ENCODE measurements around the gene THY1. TPM values are rescaled to one million over a fixed set of nuclear protein-coding genes. Genes with fewer than 3 reads are reported as not detected.
"Not testable (repeated sequence)": the region's sequence is repeated elsewhere in the genome, so short reads cannot be mapped to it uniquely, and the experiment has no call there.

The THY1 gene
- polyA plus RNA-seq, 10 donors, result 101 to 234 (median 128) TPM

- DNase-seq, result peak in 1 of 3 donors; percentile 41
Measured at GRCh38 chr11:119421351-119421750, 1.6 kb downstream of the THY1 start.

GRCh38 chr11:119420631-119421030, 2.3 kb downstream of the THY1 start:
- no peak for DNase-seq

- no peak for DNase-seq
Measured at GRCh38 chr11:119419834-119420492, 3.0 kb downstream of the THY1 start.

DNA sequence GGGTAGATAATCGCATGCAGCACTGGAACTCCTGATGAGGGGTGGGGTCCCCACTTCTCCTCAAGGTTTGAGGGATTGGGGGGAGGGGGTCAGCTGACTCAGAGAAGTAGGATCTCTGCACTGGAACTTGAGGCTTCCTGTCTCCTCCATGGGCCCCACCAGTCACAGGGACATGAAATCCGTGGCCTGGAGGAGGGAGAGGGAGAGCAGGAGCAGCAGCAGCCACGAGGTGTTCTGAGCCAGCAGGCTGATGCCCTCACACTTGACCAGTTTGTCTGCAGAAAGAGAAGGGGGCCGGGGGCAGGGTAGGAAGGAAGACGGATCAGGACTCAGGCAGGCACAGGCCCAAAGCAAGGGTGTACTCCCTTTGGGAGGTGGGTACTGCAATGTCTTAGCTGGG, 3.7 kb downstream of the THY1 start:
- DNase-seq, result no peak

DNA sequence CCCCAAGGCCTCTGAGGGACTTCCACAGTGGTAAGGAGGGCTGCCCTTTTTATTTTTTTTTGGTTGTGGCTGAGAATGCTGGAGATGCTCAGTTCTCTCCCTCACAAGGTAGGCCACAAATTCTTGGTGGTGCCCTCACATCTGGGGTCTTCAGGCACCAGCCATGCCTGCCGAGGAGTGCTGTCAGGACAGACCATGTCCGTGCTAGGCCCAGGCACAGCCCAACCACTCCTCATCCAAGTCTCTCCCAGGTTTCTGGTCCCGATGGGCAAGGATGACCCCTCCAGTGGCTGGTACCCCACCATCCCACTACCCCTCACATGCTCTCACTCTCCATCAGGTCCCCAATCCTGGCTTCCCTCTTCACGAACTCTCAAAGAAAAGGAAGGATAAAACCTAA, 4.2 kb downstream of the THY1 start:
- DNase-seq, result no peak

- peak in 2 of 3 donors; percentile 28 to 71 for DNase-seq
Measured at GRCh38 chr11:119417726-119418540, 5.0 kb downstream of the THY1 start.

- peak in 1 of 3 donors; percentile 43 for DNase-seq
Measured at GRCh38 chr11:119416606-119417580, 6.1 kb downstream of the THY1 start.

DNA sequence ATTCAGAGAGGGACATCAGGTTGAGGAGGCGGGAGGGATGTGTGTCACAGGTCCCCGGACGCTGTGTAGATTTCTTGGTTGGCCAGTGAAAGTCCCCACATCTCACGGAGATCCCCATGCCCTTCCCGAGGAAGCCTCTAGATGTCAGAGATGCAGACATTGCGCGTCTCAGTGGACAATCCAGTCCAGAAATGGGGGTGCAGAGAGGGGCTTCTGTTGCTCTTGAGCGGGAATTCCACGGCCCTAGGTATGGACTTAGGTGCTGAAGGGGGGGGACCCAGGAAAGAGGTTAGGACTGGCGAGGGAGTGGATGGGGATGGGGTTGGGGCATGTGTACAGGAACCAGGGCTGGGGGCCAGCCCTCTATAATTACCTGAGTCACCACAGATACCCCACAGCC, 7.0 kb downstream of the THY1 start:
- no peak for DNase-seq

DNA sequence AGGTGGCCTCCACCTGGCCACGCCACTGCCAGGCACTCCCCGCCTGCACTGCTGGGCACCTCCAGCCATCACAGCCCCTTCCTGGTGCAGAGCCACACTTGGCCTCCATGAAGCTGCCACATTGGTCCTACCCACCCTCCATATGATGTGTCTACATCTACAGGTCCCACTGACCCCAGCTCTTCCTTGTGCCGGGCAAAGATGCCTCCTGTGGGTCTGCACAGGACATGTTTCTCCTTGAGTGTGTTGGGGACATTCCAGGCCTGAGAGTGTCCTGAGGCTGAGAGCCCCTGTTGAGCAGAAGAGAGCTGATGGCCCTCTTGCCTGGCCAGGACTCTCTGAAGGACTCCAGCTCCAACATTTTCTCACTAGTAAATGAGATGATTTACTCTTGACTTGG, 7.5 kb downstream of the THY1 start:
- DNase-seq, result no peak

DNA sequence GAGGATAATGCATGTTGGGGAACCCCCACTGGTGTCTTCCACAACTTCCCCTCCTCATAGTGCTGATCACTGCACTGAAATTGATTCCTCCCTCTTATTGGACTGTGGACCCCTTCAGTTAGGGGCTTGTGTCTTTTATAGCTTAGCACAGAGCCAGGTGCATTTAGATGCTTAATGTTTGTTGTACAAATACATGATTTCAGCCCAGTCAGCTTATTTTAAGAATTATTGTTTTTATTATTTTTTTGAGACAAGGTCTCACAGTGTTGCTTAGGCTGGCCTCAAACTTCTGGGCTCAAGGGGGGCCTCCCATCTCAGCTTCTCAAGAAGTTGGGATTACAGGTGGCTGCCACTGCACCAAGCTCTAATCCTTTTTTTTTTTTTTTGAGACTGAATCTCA, 8.2 kb downstream of the THY1 start:
- DNase-seq, result no peak

DNA sequence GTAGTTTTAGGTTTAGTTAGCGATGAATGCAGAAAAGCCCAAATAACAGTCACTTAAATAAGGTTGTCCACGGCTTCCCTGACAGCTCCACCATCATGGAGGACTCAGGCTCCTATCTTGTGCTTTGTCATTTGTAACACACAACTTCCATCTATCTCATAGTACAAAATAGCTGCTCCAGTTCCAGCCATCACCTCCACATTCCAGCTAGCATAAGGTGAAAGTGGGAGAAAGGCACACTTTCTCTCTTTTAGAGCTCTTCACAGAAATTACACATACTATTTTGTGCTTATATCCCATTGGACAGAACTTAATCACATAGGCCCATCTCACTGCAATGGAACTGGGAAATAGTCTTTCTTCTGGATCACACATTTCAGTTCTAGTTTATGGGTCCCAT, 8.7 kb downstream of the THY1 start:
- no peak for DNase-seq

DNA sequence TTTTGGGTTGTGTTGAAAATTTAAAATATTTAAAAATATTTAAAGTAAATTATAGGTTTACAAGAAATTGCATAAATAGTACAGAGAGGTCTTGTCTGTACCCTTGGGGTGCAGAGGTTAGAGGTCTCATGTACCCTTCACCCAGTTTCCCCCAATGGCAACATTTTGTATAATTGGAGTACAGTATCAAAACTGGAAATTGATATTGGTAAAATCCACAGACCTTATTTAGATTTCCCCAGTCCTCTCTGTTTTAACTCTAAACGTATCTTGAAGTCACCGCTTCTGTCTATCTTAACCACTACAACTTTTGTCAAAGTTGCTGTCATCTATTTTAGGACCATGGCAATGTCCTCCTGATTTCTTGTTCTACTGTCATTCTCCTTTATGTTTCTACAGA, 10.9 kb downstream of the THY1 start:
- no peak for DNase-seq

DNA sequence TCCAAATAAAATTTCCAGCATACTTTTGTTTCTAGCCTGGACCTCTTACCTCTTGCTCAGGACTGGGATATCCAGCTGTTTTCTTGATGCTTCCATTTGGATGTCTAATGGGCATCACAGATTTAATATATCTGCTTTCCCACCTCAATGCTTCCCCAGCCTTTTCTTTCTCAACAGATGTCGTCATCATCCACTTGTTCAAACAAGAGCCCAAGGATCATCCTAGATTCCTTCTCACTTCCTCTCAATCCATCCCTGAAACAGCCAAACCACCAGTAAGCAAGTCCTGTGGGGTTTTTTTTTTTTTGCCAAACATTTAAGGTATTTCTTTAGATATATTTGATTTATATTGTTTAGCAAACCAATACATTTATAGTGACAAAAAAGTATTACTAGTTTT, 12.5 kb downstream of the THY1 start:
- DNase-seq, result no peak

DNA sequence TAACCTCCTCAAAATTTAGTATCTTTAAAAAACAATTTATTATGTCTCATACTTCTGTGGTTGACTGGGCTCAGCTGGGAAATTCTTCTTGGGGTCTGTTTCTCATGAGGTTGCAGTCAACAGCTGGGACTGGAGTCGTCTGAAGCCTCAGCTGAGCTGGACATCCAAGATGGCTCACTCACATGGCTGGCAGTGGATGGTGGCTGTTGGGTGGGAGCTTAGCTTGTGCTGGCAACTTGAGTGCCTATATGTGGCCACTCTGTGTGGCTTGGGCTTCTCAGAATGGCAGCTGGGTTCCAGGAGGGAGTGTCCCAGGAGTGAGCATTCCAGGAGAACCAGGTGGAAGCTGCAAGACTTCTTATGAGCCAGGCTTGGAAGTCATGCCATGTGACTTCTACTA, 13.2 kb downstream of the THY1 start:
- no peak for DNase-seq

- DNase-seq, result no peak
Measured at GRCh38 chr11:119406005-119406404, 17.0 kb downstream of the THY1 start.

GRCh38 chr11:119405448-119405847, 17.5 kb downstream of the THY1 start:
- not testable (repeated sequence) for DNase-seq

DNA sequence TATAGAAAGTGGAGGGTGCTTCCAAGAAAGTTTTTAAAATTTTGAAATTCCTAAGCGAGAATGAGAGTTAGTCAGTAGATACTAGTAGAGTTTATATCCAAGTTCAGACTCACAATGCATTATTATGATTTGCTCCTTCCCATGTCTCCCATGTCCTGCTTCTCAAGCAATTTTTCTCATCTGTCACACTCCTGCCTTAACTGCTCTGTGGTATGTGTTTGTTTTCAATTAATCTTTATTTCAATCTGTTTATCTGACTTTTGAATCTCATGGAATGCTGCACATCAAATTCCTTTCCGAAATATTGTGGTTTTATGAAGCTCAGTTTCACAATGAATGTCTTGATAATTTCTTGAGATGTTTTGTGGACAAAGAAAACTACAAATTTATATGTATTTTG, 18.1 kb downstream of the THY1 start:
- no peak for DNase-seq

GRCh38 chr11:119403021-119403420, 20.0 kb downstream of the THY1 start:
- peak in 2 of 3 donors; percentile 49 to 71 for DNase-seq

DNA sequence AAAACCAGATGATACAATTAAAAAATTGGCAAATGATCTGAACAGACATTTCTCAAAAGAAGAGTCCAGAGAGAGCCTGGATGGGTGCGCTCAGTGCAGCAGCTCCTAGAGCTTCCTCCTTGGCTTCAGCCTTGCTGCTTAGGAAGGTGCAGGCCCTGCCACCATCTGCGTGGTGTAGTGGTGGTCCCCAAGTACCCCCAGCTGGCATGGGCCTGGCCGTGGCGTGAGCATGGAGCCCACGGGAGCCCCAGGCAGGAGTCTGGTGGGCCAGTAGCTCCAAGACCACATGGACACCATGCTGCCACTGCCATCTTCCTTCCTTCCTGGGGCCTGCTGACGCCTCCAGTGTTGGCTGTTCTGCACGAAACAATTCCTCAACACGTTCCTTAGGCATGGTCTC, 20.5 kb downstream of the THY1 start:
- DNase-seq, result no peak

- DNase-seq, result no peak
Measured at GRCh38 chr11:119400860-119401259, 22.1 kb downstream of the THY1 start.

GRCh38 chr11:119397740-119398139, 25.2 kb downstream of the THY1 start:
- no peak for DNase-seq

- no peak for DNase-seq
Measured at GRCh38 chr11:119396835-119397234, 26.1 kb downstream of the THY1 start.
